GM10266 (cell line): ENCODE results near the gene PRICKLE1.

Source experiments
- DNase-seq: peaks from one replicate; pipeline ENCODE4 v3.0.0; 2012; ENCODE audit errors: extremely low spot score
- CTCF ChIP-seq: IDR thresholded peaks from 2 replicates; pipeline ENCODE4 v1.5.1; 2012; ENCODE audit warnings: mild to moderate bottlenecking, low read depth; ENCODE audit not compliant: control insufficient read depth, insufficient read depth; ENCODE audit errors: missing control alignments

Gene PRICKLE1

GRCh38 chr12:42422785-42423184 lies 166.8 kb downstream of the PRICKLE1 start:
- TF ChIP-seq CTCF = no peak
- DNase-seq = peak; percentile 13

DNA sequence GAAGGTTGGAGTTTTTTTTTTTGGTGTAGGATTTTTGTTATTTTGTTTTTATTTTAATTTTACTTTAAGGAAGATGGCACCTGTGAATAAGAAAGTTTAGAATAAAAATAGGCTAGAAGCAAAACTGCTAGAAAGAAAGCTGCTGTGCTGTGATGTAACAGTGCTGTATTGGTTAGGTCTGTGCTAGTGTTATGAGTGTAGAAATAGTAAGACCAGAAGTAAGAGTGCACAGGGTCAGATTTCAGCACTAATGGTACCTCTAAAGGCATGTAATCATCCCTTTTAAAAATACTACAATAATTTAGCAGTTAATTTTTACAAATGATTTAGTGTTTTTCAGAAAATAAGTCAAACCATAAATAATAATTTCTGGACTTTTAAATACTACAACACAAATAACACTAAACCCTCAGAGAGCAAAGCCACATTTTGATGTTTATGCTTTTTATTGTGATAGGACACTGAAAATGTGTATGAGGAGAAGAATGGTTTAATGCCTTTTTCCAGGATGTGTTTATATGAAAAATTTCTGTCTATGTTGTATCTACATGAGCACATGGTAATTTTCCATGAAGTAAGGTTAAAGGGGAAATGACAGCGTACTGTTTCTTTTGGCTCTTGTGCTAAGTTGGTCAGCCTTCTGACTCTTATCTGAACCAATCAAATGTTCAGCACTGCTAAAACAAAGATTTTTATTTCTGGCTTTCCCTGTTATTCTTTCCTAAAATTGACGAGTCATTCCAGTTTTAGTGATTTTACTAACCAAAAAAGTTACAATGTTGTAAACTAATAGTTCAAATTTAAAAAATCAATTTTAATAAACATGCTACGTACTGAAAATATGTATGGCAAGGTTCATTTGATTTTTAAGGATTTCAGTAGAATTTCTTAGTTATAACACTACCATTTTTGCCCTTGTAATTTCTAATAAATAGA lies 167.4 kb downstream of the PRICKLE1 start:
- TF ChIP-seq CTCF = no peak
- peak; percentile 51 for DNase-seq

DNA sequence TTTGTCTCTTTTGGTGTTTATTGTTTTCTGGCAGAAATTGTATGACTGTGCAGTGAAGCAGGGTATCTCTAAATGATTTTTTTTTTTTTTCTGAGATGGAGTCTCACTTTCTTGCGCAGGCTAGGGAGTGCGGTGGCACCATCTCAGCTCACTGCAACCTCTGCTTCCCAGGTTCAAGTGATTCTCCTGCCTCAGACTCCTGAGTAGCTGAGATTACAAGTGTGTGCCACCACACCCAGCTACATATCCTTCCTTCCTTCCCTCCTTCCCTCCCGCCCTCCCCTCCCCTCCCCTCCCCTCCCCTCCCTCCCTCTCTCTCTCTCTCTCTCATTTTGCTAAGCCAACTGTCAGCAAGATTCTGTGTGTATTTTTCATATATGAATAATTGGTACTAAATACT lies 169.2 kb downstream of the PRICKLE1 start:
- no peak for TF ChIP-seq CTCF
- no peak for DNase-seq

GRCh38 chr12:42410340-42410739 lies 179.2 kb downstream of the PRICKLE1 start:
- no peak for DNase-seq
- no peak for TF ChIP-seq CTCF

- TF ChIP-seq CTCF = no peak
These were observed 180.1 kb downstream of the PRICKLE1 start for GRCh38 chr12:42409471-42409870.

GRCh38 chr12:42407306-42407705 lies 182.2 kb downstream of the PRICKLE1 start:
- no peak for DNase-seq
- TF ChIP-seq CTCF = no peak

More at GRCh38 chr12:42409471-42409870, 180.1 kb downstream of the PRICKLE1 start:
- DNase-seq = no peak
